Esophagus muscularis mucosa (tissue), 3 donors: ENCODE measurements around the gene LASP1.

Experiments
- CTCF ChIP-seq, 3 experiments: fragments of 200-600 bp in 2 of 3; fragments of 450-650 bp in 1 of 3; sonication (generic) in 2 of 3; IDR thresholded peaks; one replicate each; pipeline ENCODE4 v1.5.1; 2017 to 2019; ENCODE audit warnings: antibody characterized with exemption in 3 of 3, mild to moderate bottlenecking in 2 of 3, moderate library complexity in 1 of 3
- POLR2A ChIP-seq: fragments of 450-650 bp; IDR thresholded peaks from one replicate; pipeline ENCODE4 v1.6.1; 2017; ENCODE audit warnings: antibody characterized with exemption, moderate library complexity, mild to moderate bottlenecking, low read depth
- POLR2AphosphoS5 ChIP-seq, 2 donors: sonication (generic); formaldehyde crosslinking; IDR thresholded peaks; one replicate each; pipeline ENCODE4 v1.6.1; 2017; ENCODE audit warnings: antibody characterized with exemption in 2 of 2

GRCh38 chr17:38939987-38940386, 70.1 kb downstream of the LASP1 start:
- TF ChIP-seq POLR2AphosphoS5 (IDR thresholded peaks at IDR 0.05) (no peak), CTCF (IDR thresholded peaks at IDR 0.05) (no peak), POLR2A (no peak)
